GM18517 (cell line): ENCODE data around the gene YTHDF2.
"Not testable (repeated sequence)": the region's sequence is repeated elsewhere in the genome, so short reads cannot be mapped to it uniquely, and the experiment has no call there.

Experiments used
- ATAC-seq: cut with Tn5 transposase; IDR thresholded peaks from one replicate; pipeline ENCODE4 v1.9.1; 2021; ENCODE audit warnings: mild to moderate bottlenecking, moderate library complexity; ENCODE audit not compliant: unreplicated experiment

YTHDF2 gene

GRCh38 chr1:28758420-28758819, 21.7 kb downstream of the YTHDF2 start:
- no peak for ATAC-seq

GRCh38 chr1:28759257-28759656, 22.5 kb downstream of the YTHDF2 start:
- ATAC-seq, result no peak

- no peak for ATAC-seq
These were observed 24.4 kb downstream of the YTHDF2 start for GRCh38 chr1:28761189-28761588.

GRCh38 chr1:28766532-28767183, 29.9 kb downstream of the YTHDF2 start:
- no peak for ATAC-seq

- ATAC-seq, result no peak
These were observed 33.9 kb downstream of the YTHDF2 start for GRCh38 chr1:28770601-28771165.

- not testable (repeated sequence) for ATAC-seq
These were observed 35.2 kb downstream of the YTHDF2 start for GRCh38 chr1:28771921-28772320.

GRCh38 chr1:28773105-28773504, 36.4 kb downstream of the YTHDF2 start:
- ATAC-seq, result no peak

- no peak for ATAC-seq
These were observed 38.6 kb downstream of the YTHDF2 start for GRCh38 chr1:28775121-28775942.

GRCh38 chr1:28776341-28776740, 39.6 kb downstream of the YTHDF2 start:
- ATAC-seq, result no peak

- no peak for ATAC-seq
These were observed 41.3 kb downstream of the YTHDF2 start for GRCh38 chr1:28778021-28778420.

GRCh38 chr1:28779751-28780408, 43.1 kb downstream of the YTHDF2 start:
- no peak for ATAC-seq

GRCh38 chr1:28781305-28781704, 44.6 kb downstream of the YTHDF2 start:
- ATAC-seq, result no peak

- no peak for ATAC-seq
These were observed 45.3 kb downstream of the YTHDF2 start for GRCh38 chr1:28782011-28782410.

GRCh38 chr1:28783363-28783762, 46.6 kb downstream of the YTHDF2 start:
- ATAC-seq, result no peak

- no peak for ATAC-seq
These were observed 52.7 kb downstream of the YTHDF2 start for GRCh38 chr1:28789412-28789811.

GRCh38 chr1:28789816-28790215, 53.1 kb downstream of the YTHDF2 start:
- ATAC-seq, result no peak

GRCh38 chr1:28790377-28791035, 53.8 kb downstream of the YTHDF2 start:
- no peak for ATAC-seq

- ATAC-seq, result not testable (repeated sequence)
These were observed 55.2 kb downstream of the YTHDF2 start for GRCh38 chr1:28791929-28792328.

GRCh38 chr1:28792644-28793121, 55.9 kb downstream of the YTHDF2 start:
- ATAC-seq, result no peak

GRCh38 chr1:28794582-28794981, 57.8 kb downstream of the YTHDF2 start:
- not testable (repeated sequence) for ATAC-seq
